GM19324 (cell line): ENCODE data around the gene XRCC4.

ENCODE experiments used
- ATAC-seq: cut with Tn5 transposase; IDR thresholded peaks from one replicate; pipeline ENCODE4 v1.9.1; 2021; ENCODE audit warnings: mild to moderate bottlenecking, moderate library complexity; ENCODE audit not compliant: unreplicated experiment, low FRiP score

The XRCC4 gene

GRCh38 chr5:83169571-83170337 is 92.4 kb downstream of the XRCC4 start:
- ATAC-seq: no peak

DNA sequence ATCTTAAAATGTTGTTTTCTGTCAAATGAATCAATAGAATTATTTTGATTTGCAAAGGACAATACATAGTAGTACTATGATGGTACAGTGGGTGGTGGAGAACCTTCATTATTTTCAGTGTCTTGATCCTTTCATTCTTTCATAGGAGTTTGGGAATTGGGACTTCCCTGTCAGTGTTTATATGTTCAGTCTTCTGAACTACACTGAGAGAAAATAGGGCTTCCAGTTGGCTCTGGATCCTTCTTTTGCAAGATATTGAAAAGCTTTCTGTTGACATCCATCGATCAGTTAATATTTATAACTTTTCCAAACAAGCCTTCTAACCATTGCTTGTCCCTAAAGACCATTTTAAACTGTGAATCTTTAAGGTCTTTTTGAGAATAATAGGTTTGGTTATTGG is 94.7 kb downstream of the XRCC4 start:
- ATAC-seq: no peak

GRCh38 chr5:83172655-83173054 is 95.3 kb downstream of the XRCC4 start:
- no peak for ATAC-seq

- no peak for ATAC-seq
Measured at GRCh38 chr5:83173826-83174225, 96.5 kb downstream of the XRCC4 start.

DNA sequence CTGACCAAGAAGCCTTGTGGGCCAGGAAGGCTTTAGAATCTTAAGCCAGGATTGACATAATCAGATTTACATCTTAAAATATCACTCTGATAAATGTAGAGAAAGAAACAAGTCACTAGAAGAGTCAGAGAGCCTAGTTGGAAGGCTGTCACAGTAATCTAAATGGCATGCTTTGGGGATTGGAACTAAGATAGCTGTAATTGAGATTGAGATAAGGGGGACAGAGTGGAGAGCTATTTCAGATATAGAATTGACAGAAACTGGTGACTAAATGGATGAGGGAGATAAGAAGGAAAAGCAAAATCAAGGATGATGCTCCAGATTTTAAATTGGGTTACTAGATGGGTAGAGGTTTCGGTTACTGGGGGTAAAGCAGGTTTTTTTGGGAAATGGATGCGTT is 100.5 kb downstream of the XRCC4 start:
- ATAC-seq: no peak

DNA sequence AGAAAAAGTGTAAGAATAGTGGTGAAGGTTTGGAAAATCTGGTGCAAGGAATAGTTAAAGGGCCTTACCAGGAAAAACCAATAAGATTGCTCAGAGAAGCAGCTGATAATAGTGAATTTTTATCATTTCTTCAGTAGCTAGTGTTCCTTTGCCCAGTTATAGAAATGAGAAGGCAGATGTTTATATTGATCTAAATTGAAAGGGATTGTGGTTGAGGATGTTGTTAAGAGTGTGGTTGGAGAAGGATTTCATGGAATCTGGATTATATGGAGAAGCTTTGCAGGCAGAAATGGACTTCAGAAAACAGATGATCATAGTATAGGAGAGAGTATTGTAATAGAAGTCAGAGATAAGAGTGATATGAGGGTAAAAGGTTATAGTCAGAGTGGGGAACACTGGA is 102.6 kb downstream of the XRCC4 start:
- ATAC-seq: no peak

DNA sequence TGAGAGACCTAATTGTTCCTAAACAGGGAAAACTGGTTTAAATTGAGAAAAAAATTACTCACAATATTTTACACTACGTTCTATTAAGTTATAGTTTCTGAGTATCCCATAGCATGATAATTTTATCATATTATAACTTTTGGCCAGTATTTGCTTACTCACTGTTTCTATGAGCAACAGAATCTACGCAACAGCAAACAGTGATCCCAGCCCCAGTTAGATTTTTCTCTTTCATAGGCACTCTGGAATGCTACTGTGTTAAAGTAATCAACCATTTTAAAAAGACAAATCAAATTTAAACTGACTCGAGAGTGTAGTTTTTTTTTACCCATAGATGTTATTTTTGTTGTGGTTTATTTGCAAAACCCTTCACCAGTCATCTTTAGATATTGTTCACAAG is 107.2 kb downstream of the XRCC4 start:
- no peak for ATAC-seq

- ATAC-seq: no peak
Measured at GRCh38 chr5:83192947-83193346, 115.6 kb downstream of the XRCC4 start.

- no peak for ATAC-seq
Measured at GRCh38 chr5:83197326-83197967, 120.1 kb downstream of the XRCC4 start.

DNA sequence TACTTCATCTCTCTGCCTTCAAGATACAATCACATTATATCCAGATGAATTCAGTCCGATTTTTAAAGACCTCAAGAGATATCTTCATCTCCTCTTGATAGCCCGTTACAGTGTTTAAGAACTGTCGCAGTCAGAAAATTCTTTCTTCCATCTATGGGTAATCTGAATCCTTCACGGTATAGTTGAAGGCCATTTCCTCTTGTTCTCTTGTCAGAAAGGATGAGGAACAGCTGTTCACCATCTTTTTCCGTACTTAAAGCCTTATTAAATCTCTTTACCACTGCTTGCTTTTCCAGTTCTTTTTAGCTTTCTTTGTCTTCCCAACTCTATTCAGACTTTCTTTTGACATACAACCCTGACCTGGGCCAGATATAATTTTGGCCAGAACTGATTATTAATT is 121.8 kb downstream of the XRCC4 start:
- ATAC-seq: no peak

DNA sequence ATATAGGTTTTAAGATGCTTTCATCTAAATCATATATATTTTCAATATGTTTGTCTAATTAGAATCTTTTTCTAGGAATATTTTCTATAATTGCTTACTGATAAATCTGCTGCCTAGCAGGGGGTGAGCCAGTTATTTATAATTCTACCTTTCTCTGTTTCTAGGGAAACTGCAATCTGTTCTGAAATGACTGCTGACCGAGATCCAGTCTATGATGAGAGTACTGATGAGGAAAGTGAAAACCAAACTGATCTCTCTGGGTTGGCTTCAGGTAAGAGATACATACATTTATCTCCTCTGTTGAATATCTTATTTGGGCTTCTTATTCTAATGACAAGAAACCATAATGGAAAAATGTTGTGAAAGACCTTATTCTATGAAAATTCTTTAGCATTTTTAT is 127.3 kb downstream of the XRCC4 start:
- no peak for ATAC-seq

DNA sequence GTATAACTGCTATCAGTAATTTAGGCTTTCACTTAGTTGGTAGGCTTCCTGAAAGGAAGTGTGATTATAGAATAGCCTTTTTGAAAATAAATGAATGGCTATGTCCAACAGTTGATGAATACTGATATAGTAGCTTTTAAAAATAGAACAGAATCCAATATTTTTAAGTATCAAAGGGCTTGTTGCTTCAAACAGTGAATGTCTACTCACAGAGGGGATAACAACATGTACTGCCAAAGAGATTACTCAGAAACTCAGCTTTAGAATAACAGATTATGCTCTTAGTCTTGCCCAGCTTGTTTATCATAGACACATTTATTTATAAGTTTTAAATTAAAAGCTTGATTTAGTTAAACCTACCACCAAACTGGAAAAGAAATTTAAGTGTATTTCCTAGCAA is 132.6 kb downstream of the XRCC4 start:
- ATAC-seq: no peak

DNA sequence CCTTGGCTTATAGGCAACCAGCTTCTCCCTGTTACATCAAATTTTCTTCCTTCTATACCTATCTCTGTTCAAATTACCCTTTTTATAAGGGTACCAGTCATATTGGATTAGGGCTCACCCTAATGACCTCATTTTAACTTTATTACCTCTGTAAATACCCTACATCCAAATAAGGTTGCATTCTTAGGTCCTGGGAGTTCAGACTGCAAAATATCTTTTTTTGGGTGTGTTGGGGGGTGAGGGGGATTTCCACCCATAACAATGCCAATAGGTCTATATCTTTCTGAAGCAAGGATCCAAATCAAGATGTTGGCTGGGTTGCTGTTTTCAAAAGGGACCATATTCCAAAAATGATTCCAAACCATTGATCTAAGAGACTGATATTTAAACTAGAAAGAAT is 141.7 kb downstream of the XRCC4 start:
- no peak for ATAC-seq

- ATAC-seq: no peak
Measured at GRCh38 chr5:83219495-83219894, 142.1 kb downstream of the XRCC4 start.

DNA sequence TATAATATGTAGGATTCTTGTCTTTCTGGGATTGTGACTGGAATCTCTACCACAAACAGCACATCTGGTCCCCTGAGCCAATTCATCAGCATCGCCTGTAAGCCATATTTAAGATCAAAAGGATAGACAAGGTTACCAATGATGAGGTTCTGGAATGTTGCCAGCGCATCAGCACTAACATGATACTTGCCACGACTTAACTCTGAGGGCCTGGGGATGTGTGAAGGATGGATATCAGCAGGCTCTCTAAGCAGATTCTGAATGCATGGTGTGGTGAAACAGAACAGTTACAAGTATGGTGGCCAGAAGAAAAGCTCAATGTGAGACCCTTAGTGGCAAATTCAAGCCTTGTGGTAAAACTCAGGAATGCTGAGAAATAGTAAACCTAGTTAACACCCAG is 143.0 kb downstream of the XRCC4 start:
- ATAC-seq: no peak

DNA sequence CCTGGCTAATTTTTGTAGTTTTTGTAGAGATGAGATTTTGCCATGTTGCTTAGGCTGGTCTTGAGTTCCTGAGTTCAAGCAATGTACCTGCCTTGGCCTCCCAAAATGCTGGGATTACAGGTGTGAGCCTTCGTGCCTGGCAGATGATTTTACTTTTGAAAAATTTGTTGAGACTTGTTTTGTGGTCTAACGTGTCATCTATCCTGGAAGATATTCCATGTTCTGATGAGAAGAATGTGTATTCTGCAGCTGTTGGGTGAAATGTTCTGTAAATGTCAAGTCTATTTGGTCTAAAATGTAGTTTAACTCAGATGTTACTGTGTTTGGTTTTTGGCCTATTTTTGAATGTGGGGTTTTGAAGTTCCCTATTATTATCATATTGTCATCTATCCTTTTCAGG is 145.6 kb downstream of the XRCC4 start:
- no peak for ATAC-seq

DNA sequence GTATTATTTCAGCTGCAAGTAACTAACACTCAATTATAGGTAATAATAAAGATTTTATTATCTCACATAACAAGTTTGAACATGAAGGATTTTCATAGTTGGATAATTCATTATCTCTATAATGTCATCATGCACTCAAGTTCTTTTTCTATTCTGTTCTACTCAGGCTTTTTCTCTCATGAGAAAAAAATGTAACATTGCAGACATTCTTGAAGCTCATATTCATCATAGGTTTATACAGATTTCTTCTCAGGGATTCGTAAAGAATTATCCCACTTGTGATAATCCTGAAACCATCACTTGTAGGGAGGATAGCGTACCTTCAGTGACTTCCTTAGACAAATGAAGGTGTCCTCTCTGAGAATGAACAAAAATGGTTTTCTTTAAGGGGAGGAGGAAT is 150.3 kb downstream of the XRCC4 start:
- ATAC-seq: no peak

DNA sequence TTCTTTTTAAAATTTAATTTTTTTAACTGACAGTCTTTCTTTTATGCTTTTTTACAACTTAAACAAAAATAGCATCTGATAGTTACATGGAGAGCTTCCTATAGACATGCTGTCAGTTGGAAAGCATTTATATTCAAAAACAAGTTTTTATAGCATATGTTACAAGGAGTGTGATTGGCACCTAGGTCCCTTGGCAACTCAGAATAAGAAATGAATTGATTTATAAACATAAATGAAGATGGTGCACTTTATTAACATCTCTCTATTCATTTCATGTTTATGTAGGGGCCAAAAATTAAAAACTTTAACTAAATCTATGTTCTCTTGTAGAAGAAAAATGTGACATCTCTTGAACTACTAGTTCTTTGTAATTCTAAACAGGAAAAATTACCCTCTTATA is 153.2 kb downstream of the XRCC4 start:
- ATAC-seq: no peak

DNA sequence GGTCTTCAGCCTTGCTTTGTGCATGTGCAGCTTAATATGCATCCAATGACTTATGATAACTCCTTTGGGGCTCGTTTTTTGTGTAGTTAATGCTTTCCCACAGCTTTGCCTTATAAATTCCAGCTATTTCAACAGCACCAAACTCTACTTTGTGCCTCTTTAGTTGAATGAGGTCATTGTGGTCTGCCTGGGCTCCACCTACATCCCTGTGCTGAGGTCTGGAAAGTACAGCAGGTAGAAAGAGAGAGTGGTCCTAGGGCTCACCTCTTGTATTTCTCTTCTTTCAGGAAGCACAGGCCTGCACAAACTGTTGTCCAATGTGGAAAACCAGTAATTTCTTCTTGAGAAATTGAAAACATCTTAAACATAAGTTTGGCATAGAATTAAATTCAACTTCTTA is 167.2 kb downstream of the XRCC4 start:
- ATAC-seq: no peak

- no peak for ATAC-seq
Measured at GRCh38 chr5:83245037-83245436, 167.7 kb downstream of the XRCC4 start.

DNA sequence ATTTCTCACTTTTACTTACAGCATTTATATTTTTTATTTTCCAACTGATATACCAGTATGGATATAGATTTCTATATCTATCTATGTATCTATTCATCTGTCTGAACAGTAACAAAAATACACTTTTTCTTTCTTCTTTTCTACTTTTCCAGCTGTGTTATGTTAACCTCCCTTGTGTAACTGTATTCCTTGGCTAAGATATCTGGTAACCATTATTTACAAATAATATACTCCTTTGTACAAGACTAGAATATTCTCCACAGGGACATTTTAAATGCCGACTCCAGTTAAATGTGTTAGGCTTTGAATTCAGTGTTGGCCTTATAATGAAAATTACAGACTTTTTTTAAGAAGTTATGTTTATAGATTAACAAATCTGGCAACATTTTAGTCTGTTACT is 168.7 kb downstream of the XRCC4 start:
- no peak for ATAC-seq

DNA sequence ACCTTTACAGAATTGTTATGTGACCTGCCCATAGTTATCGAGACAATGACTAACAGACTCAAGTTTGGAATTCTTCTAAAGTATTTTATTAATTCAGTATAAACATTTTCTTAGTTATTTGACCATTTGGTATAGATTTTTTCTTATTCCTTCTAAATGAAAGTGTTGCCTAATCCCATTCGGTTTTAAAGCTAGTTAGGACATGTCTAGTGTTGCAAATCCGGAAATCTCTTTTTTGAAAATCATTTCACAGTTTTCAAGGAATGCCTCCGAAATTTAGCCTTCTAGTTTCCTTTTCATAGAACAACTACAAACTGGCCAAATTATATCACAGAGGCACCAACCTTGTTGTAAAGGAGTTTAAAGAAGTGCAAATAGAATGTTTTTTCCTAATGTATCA is 171.8 kb downstream of the XRCC4 start:
- no peak for ATAC-seq
